Astrocyte (in vitro differentiated cells and primary cell): Measurements from ENCODE around the gene CEP95. TPM values are rescaled to one million over a fixed set of nuclear protein-coding genes. Genes with fewer than 3 reads are reported as not detected.

Source experiments
- DNase-seq: peaks from one replicate; pipeline ENCODE4 v3.0.0-alpha.2; 2010; ENCODE audit warnings: low read depth
- FAIRE-seq: peaks from 2 replicates; lab custom pipeline; 2011; peaks lifted over from hg19 to GRCh38; lab: Jason Lieb, UNC
- H2AFZ ChIP-seq: 2 replicates; pipeline ENCODE4 v1.6.0; 2012; ENCODE audit warnings: low read depth, low read length, inconsistent platforms
- H3K27ac ChIP-seq: 2 replicates; pipeline ENCODE4 v1.5.1; 2011; ENCODE audit warnings: low read depth, low read length, inconsistent platforms
- H3K27me3 ChIP-seq: 2 replicates; pipeline ENCODE4 v1.6.0; 2011; ENCODE audit warnings: low read length, inconsistent platforms; ENCODE audit not compliant: insufficient read depth
- H3K36me3 ChIP-seq: 2 replicates; pipeline ENCODE4 v1.5.1; 2011; ENCODE audit warnings: low read length, inconsistent platforms; ENCODE audit not compliant: insufficient read depth
- H3K4me1 ChIP-seq: 2 replicates; pipeline ENCODE4 v1.5.1; 2011; ENCODE audit warnings: low read length, inconsistent platforms; ENCODE audit not compliant: insufficient read depth
- H3K4me2 ChIP-seq: 2 replicates; pipeline ENCODE4 v1.6.0; 2012; ENCODE audit warnings: low read length, inconsistent platforms
- H3K4me3 ChIP-seq: 2 replicates; pipeline ENCODE4 v1.5.1; 2011; ENCODE audit warnings: low read depth, mild to moderate bottlenecking, low read length, inconsistent platforms; ENCODE audit not compliant: insufficient read depth
- H3K79me2 ChIP-seq: 2 replicates; pipeline ENCODE4 v1.6.0; 2012; ENCODE audit warnings: mild to moderate bottlenecking, low read length, inconsistent platforms; ENCODE audit not compliant: insufficient read depth
- H3K9ac ChIP-seq: 2 replicates; pipeline ENCODE4 v1.6.0; 2012; ENCODE audit warnings: mild to moderate bottlenecking, low read length, inconsistent platforms
- H3K9me3 ChIP-seq: 2 replicates; pipeline ENCODE4 v1.5.1; 2012; ENCODE audit warnings: low read depth, mild to moderate bottlenecking, low read length, inconsistent platforms; ENCODE audit not compliant: insufficient read depth
- H4K20me1 ChIP-seq: 2 replicates; pipeline ENCODE4 v1.6.0; 2012; ENCODE audit warnings: low read length, inconsistent platforms; ENCODE audit not compliant: insufficient read depth
- H3K27ac Mint-ChIP-seq: one replicate; pipeline ENCODE4 v1.8.0; 2021; ENCODE audit warnings: mild to moderate bottlenecking, mixed read lengths; ENCODE audit not compliant: unreplicated experiment
- H3K27me3 Mint-ChIP-seq: one replicate; pipeline ENCODE4 v1.8.0; 2021; ENCODE audit warnings: low read depth, mixed read lengths; ENCODE audit not compliant: unreplicated experiment
- H3K36me3 Mint-ChIP-seq: one replicate; pipeline ENCODE4 v1.8.0; 2021; ENCODE audit warnings: low read depth, mixed read lengths; ENCODE audit not compliant: unreplicated experiment
- H3K4me1 Mint-ChIP-seq: one replicate; pipeline ENCODE4 v1.8.0; 2021; ENCODE audit warnings: low read depth, mixed read lengths; ENCODE audit not compliant: unreplicated experiment
- H3K4me3 Mint-ChIP-seq: one replicate; pipeline ENCODE4 v1.8.0; 2021; ENCODE audit warnings: mild to moderate bottlenecking, moderate library complexity, mixed read lengths; ENCODE audit not compliant: unreplicated experiment
- H3K9me3 Mint-ChIP-seq: one replicate; pipeline ENCODE4 v1.8.0; 2021; ENCODE audit warnings: mild to moderate bottlenecking, mixed read lengths; ENCODE audit not compliant: unreplicated experiment
- EZH2 ChIP-seq: IDR thresholded peaks from 2 replicates; pipeline ENCODE4 v1.6.1; 2012; ENCODE audit warnings: mild to moderate bottlenecking, low read length, inconsistent platforms; ENCODE audit not compliant: insufficient read depth
- total RNA-seq: library from RNA; stranded (reverse); gene quantifications from 2 replicates; pipeline ENCODE4 v1.2.1, GENCODE V29; 2021
- TF ChIP-seq, protein P1 (sequence below): IDR thresholded peaks from 2 replicates; pipeline ENCODE4 v1.5.1; 2011; ENCODE audit warnings: low read depth, mild to moderate bottlenecking, inconsistent platforms, low read length, moderate library complexity; ENCODE audit not compliant: insufficient read depth

CEP95 gene
- total RNA-seq, 1 donor from 2014 or later: 35.2 TPM

DNA sequence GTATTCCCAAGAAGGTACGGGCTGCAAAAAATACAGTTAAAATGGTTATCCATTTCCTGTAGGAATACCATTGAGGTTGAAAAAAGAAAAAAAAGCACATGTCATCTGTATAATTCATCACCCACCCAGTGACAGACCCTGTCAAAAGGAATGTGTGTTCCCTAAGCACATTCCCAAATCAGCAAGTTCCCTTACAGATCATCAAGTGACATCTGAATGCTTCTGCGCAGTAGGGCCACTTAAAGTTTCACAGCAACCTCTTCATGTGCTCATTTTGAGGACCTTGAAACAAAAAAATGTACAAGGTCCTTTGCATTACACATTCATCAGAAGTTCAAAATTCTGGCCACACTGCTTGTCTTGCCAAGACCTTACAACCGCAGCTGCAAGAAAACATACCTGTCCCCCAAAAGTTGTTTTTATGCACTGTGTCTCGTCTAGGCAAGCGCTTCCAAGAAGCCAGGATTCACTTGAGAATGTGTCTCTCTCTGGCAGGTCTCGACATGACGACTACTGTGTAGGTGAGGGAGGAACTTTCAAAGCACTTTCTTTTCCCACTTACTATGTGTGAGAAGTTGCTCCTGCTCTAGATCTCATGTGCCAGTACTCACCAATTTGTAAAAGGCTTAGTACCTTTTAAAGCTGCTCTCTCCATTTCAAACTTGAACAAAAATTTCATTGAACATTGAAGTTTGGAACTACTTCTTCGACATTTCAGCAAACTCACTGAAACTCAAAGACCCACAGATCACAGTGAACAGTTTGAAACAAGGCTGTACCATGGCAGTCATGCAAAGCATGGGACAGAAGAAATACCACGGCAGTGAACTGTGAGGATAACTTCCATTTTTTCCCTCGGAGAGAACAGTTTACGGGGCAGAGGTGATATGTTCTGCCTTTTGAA lies 5.7 kb upstream of the CEP95 start:
- DNase-seq (no peak), FAIRE-seq (no peak)
- Mint-ChIP-seq H3K36me3 (peaks cover 22% of the 10 kb centered on the region), H3K4me3 (peak overlapping the region; percentile 30), H3K27me3 (no peaks in the 10 kb centered on the region), H3K4me1 (peaks cover 49% of the 10 kb centered on the region), H3K27ac (no peak overlapping the region), H3K9me3 (no peaks in the 10 kb centered on the region)
- Histone ChIP-seq H3K27ac (peak overlapping the region; percentile 13), H3K9me3 (no peaks in the 10 kb centered on the region), H3K9ac (peak overlapping the region; percentile 11), H4K20me1 (peaks cover 87% of the 10 kb centered on the region), H3K27me3 (no peaks in the 10 kb centered on the region), H2AFZ (no peak overlapping the region), H3K4me1 (peaks cover 42% of the 10 kb centered on the region), H3K4me3 (no peak overlapping the region), H3K4me2 (peak overlapping the region; percentile 90), H3K79me2 (peaks cover 80% of the 10 kb centered on the region), H3K36me3 (peaks cover 71% of the 10 kb centered on the region)
- TF ChIP-seq, protein P1, sequence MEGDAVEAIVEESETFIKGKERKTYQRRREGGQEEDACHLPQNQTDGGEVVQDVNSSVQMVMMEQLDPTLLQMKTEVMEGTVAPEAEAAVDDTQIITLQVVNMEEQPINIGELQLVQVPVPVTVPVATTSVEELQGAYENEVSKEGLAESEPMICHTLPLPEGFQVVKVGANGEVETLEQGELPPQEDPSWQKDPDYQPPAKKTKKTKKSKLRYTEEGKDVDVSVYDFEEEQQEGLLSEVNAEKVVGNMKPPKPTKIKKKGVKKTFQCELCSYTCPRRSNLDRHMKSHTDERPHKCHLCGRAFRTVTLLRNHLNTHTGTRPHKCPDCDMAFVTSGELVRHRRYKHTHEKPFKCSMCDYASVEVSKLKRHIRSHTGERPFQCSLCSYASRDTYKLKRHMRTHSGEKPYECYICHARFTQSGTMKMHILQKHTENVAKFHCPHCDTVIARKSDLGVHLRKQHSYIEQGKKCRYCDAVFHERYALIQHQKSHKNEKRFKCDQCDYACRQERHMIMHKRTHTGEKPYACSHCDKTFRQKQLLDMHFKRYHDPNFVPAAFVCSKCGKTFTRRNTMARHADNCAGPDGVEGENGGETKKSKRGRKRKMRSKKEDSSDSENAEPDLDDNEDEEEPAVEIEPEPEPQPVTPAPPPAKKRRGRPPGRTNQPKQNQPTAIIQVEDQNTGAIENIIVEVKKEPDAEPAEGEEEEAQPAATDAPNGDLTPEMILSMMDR: no peak
- TF ChIP-seq EZH2: no peak

- peaks cover 49% of the 10 kb centered on the region for H3K4me1 Mint-ChIP-seq
- FAIRE-seq (no peak), DNase-seq (no peak)
- peaks cover 76% of the 10 kb centered on the region for H3K79me2 ChIP-seq
- no peaks in the 10 kb centered on the region for H3K27me3 Mint-ChIP-seq
- peak overlapping the region; percentile 55 for H3K27ac Mint-ChIP-seq
- H3K27ac ChIP-seq: peak overlapping the region; percentile 3
- TF ChIP-seq EZH2: no peak
- TF ChIP-seq, protein P1: no peak
- no peaks in the 10 kb centered on the region for H3K9me3 ChIP-seq
- H3K4me2 ChIP-seq: peak overlapping the region; percentile 90
- no peaks in the 10 kb centered on the region for H3K27me3 ChIP-seq
- H3K36me3 Mint-ChIP-seq: peaks cover 22% of the 10 kb centered on the region
- H4K20me1 ChIP-seq: peaks cover 87% of the 10 kb centered on the region
- no peak overlapping the region for H2AFZ ChIP-seq
- peaks cover 71% of the 10 kb centered on the region for H3K36me3 ChIP-seq
- H3K9ac ChIP-seq: peak overlapping the region; percentile 100
- H3K4me3 Mint-ChIP-seq: no peak overlapping the region
- no peak overlapping the region for H3K4me3 ChIP-seq
- no peaks in the 10 kb centered on the region for H3K9me3 Mint-ChIP-seq
- H3K4me1 ChIP-seq: peaks cover 41% of the 10 kb centered on the region
These were observed 4.8 kb upstream of the CEP95 start for GRCh38 chr17:64502021-64502420.
